NCI-H128 (cell line): Measurements from ENCODE around the gene KCNG2.

Source experiments
- DNase-seq: peaks from one replicate; lab custom pipeline; 2025; ENCODE audit not compliant: unreplicated experiment; lab: John Stamatoyannopoulos, UW

KCNG2 gene

GRCh38 chr18:79921984-79922965 is 124.5 kb downstream of the KCNG2 start:
- DNase-seq: no peak

GRCh38 chr18:79922971-79923411 is 125.3 kb downstream of the KCNG2 start:
- no peak for DNase-seq

GRCh38 chr18:79923896-79924585 is 126.3 kb downstream of the KCNG2 start:
- no peak for DNase-seq

- peak; percentile 69 for DNase-seq
These were observed 127.3 kb downstream of the KCNG2 start for GRCh38 chr18:79924814-79925731.

GRCh38 chr18:79926306-79926705 is 128.6 kb downstream of the KCNG2 start:
- DNase-seq: no peak

- no peak for DNase-seq
These were observed 129.2 kb downstream of the KCNG2 start for GRCh38 chr18:79926715-79927606.

- no peak for DNase-seq
These were observed 130.1 kb downstream of the KCNG2 start for GRCh38 chr18:79927607-79928562.

GRCh38 chr18:79928563-79928960 is 130.8 kb downstream of the KCNG2 start:
- no peak for DNase-seq

GRCh38 chr18:79930020-79930642 is 132.4 kb downstream of the KCNG2 start:
- DNase-seq: no peak

- no peak for DNase-seq
These were observed 133.7 kb downstream of the KCNG2 start for GRCh38 chr18:79931475-79931874.

GRCh38 chr18:79932907-79933306 is 135.2 kb downstream of the KCNG2 start:
- DNase-seq: no peak

GRCh38 chr18:79933765-79934164 is 136.0 kb downstream of the KCNG2 start:
- DNase-seq: no peak

- DNase-seq: no peak
These were observed 136.8 kb downstream of the KCNG2 start for GRCh38 chr18:79934311-79935097.

GRCh38 chr18:79935098-79935480 is 137.4 kb downstream of the KCNG2 start:
- DNase-seq: no peak

GRCh38 chr18:79935499-79935898 is 137.8 kb downstream of the KCNG2 start:
- no peak for DNase-seq

- no peak for DNase-seq
These were observed 138.2 kb downstream of the KCNG2 start for GRCh38 chr18:79935925-79936324.

GRCh38 chr18:79936641-79937040 is 138.9 kb downstream of the KCNG2 start:
- no peak for DNase-seq
